GM12878 (cell line): Measurements from ENCODE around the gene CFAP54. TPM values are rescaled to one million over a fixed set of nuclear protein-coding genes. Genes with fewer than 3 reads are reported as not detected.

Experiments used
- ATAC-seq: fragments of 200-7000 bp; cut with Tn5 transposase; 3 replicates; pipeline ENCODE4 v1.9.1; 2020; ENCODE audit warnings: mild to moderate bottlenecking, moderate library complexity
- BruUV-seq: library from RNA; stranded (reverse); fragments of 400-500 nt; replicated peaks from 2 replicates; lab custom pipeline; 2021; lab: Mats Ljungman, UMichigan
- CTCF ChIA-PET: fragments of 300-600 bp; sonication (Branson Sonifier 250); formaldehyde crosslinking; extraction: SDS; loops from one replicate; lab custom pipeline; 2021; ENCODE audit warnings: inconsistent platforms; lab: Yijun Ruan, JAX
- POLR2A ChIA-PET: fragments of 350-600 bp; formaldehyde crosslinking; extraction: SDS; loops from one replicate; lab custom pipeline; 2021; ENCODE audit warnings: inconsistent platforms; lab: Charles Lee
- RAD21 ChIA-PET: fragments of 300-600 bp; sonication (Branson Sonifier 250); formaldehyde crosslinking; loops from one replicate; lab custom pipeline; 2023; ENCODE audit warnings: antibody characterized with exemption; ENCODE audit not compliant: unreplicated experiment; lab: Charles Lee
- SMC1A ChIA-PET: fragments of 300-600 bp; sonication (Branson Sonifier 250); formaldehyde crosslinking; loops from one replicate; lab custom pipeline; 2023; ENCODE audit not compliant: unreplicated experiment, uncharacterized antibody; lab: Charles Lee
- DNase-seq: peaks from one replicate; pipeline ENCODE4 v3.0.0-alpha.2; 2011; ENCODE audit warnings: low read depth, low spot score
- FAIRE-seq: peaks from 3 replicates; lab custom pipeline; 2011; peaks lifted over from hg19 to GRCh38; lab: Jason Lieb, UNC
- H2AFZ ChIP-seq: 2 replicates; pipeline ENCODE4 v1.6.0; 2011; ENCODE audit warnings: low read depth, low read length, control low read depth; ENCODE audit not compliant: control insufficient read depth
- H3K27ac ChIP-seq: 2 replicates; pipeline ENCODE4 v1.5.1; 2011; ENCODE audit warnings: control low read depth; ENCODE audit not compliant: control insufficient read depth, insufficient read depth
- H3K27me3 ChIP-seq, 2 experiments: replicated peaks in 1 of 2; 2 replicates each; pipeline versions ENCODE4 v1.6.0 to v1.6.1; 2011; ENCODE audit warnings: low read length in 1 of 2; ENCODE audit not compliant: control insufficient read depth in 2 of 2, insufficient read depth in 2 of 2
- H3K36me3 ChIP-seq, 2 experiments: 2 replicates each; pipeline ENCODE4 v1.5.1; 2011; ENCODE audit warnings: low read length in 1 of 2; ENCODE audit not compliant: control insufficient read depth in 2 of 2, insufficient read depth in 2 of 2
- H3K4me1 ChIP-seq: 2 replicates; pipeline ENCODE4 v1.6.1; 2011; ENCODE audit warnings: mild to moderate bottlenecking, low read length, moderate library complexity, mixed read lengths; ENCODE audit not compliant: control insufficient read depth, insufficient read depth
- H3K4me2 ChIP-seq: 2 replicates; pipeline ENCODE4 v1.6.0; 2011; ENCODE audit warnings: control low read depth; ENCODE audit not compliant: control insufficient read depth, insufficient read depth
- H3K4me3 ChIP-seq: fragments of 200-600 bp; sonication (generic); 2 replicates; pipeline ENCODE4 v1.5.1; 2016
- H3K79me2 ChIP-seq: 2 replicates; pipeline ENCODE4 v1.6.0; 2011; ENCODE audit warnings: low read length; ENCODE audit not compliant: control insufficient read depth, insufficient read depth
- H3K9ac ChIP-seq: 2 replicates; pipeline ENCODE4 v1.8.0; 2011; ENCODE audit warnings: low read length, control low read depth, mixed read lengths; ENCODE audit not compliant: control insufficient read depth, insufficient read depth
- H3K9me3 ChIP-seq: replicated peaks from 3 replicates; pipeline ENCODE4 v1.5.1; 2011; ENCODE audit warnings: mild to moderate bottlenecking, low read length; ENCODE audit not compliant: control insufficient read depth, insufficient read depth
- H4K20me1 ChIP-seq: 2 replicates; pipeline ENCODE4 v1.6.0; 2011; ENCODE audit not compliant: control insufficient read depth, insufficient read depth
- CBX5 ChIP-seq: sonication (generic); IDR thresholded peaks from 2 replicates; pipeline ENCODE4 v1.6.1; 2016; ENCODE audit warnings: low read depth, moderate library complexity, mild to moderate bottlenecking, inconsistent platforms
- EED ChIP-seq: sonication (generic); IDR thresholded peaks from 2 replicates; pipeline ENCODE4 v1.6.1; 2016; ENCODE audit warnings: antibody characterized with exemption, low read depth
- ETV6 ChIP-seq, 2 experiments: fragments of 450-650 bp in 1 of 2; IDR thresholded peaks in 1 of 2; conservative IDR thresholded peaks in 1 of 2; 2 replicates each; pipeline ENCODE4 v1.6.1; 2014; ENCODE audit warnings: antibody characterized with exemption in 1 of 2, borderline replicate concordance in 1 of 2, low read depth in 1 of 2, mild to moderate bottlenecking in 1 of 2, moderate library complexity in 1 of 2
- NFXL1 ChIP-seq: fragments of 450-650 bp; IDR thresholded peaks from 2 replicates; pipeline ENCODE4 v1.6.1; 2017; ENCODE audit warnings: antibody characterized with exemption, mild to moderate bottlenecking, borderline replicate concordance
- RFX5 ChIP-seq: IDR thresholded peaks from 2 replicates; pipeline ENCODE4 v1.6.1; 2011; ENCODE audit warnings: low read depth, low read length, improper control_type of control experiment
- RUNX3 ChIP-seq: IDR thresholded peaks from 2 replicates; pipeline ENCODE4 v1.6.1; 2012; ENCODE audit warnings: low read length, inconsistent platforms
- SMAD5 ChIP-seq: IDR thresholded peaks from 2 replicates; pipeline ENCODE4 v1.6.1; 2016; ENCODE audit warnings: antibody characterized with exemption, low read depth
- STAT1 ChIP-seq: fragments of 450-650 bp; conservative IDR thresholded peaks from 2 replicates; pipeline ENCODE4 v1.6.1; 2014; ENCODE audit warnings: antibody characterized with exemption, mild to moderate bottlenecking
- TBL1XR1 ChIP-seq: IDR thresholded peaks from 2 replicates; pipeline ENCODE4 v1.6.1; 2012; ENCODE audit warnings: low read depth, low read length, improper control_type of control experiment
- ZNF207 ChIP-seq: fragments of 450-650 bp; IDR thresholded peaks from 2 replicates; pipeline ENCODE4 v1.6.1; 2014; ENCODE audit warnings: antibody characterized with exemption, mild to moderate bottlenecking, borderline replicate concordance
- ZZZ3 ChIP-seq: IDR thresholded peaks from 2 replicates; pipeline ENCODE4 v1.6.1; 2011; ENCODE audit warnings: low read depth; ENCODE audit not compliant: control insufficient read depth, insufficient read length
- WGBS: methylation state at CpG from one replicate; pipeline ENCODE4 v1.1.6; 2016; ENCODE audit warnings: low lambda C conversion rate; ENCODE audit not compliant: insufficient replicate concordance, insufficient coverage; ENCODE audit errors: missing lambda C conversion rate; 5-methylcytosine and 5-hydroxymethylcytosine counted together
- in situ Hi-C: fragments of 300-500 bp; cut with MboI; formaldehyde crosslinking; loops from 9 replicates; pipeline ENCODE4 v1.14.3; 2018; ENCODE audit warnings: mixed read lengths
- intact Hi-C: fragments of 100-400 bp; cut with micrococcal nuclease; formaldehyde crosslinking; loops from one replicate; pipeline ENCODE4 v1.14.2; 2022; ENCODE audit not compliant: unreplicated experiment
- polyA plus RNA-seq, 11 experiments: library from polyadenylated mRNA; depleted of rRNA in 4 of 11; unstranded in 6 of 11; stranded (reverse) in 5 of 11; fragments of >200 nt; fragmentation: Nextera tagmentation in 4 of 11; fragmentation: Illumina TruSeq in 1 of 11; extraction: Ambion mirVana in 4 of 11; extraction: Trizol in 1 of 11; gene quantifications; 1 replicate in 1 of 11; 2 replicates in 10 of 11; pipeline versions ENCODE4 v1.2.1 to v1.2.3, GENCODE V29; 2011 to 2016; ENCODE audit warnings: inconsistent platforms in 2 of 11, missing spikeins in 2 of 11, low read depth in 1 of 11
- total RNA-seq, 4 experiments: library from RNA; depleted of rRNA in 3 of 4; stranded (reverse); fragments of >200 nt in 3 of 4; fragmentation: Illumina TruSeq in 1 of 4; extraction: Trizol in 1 of 4; gene quantifications; 2 replicates each; pipeline versions ENCODE4 v1.2.1 to v1.2.3, GENCODE V29; 2013 to 2021
- TF ChIP-seq, protein P1 (sequence below): fragments of 450-650 bp; formaldehyde crosslinking; IDR thresholded peaks from 2 replicates; pipeline ENCODE4 v1.4.0; 2020; ENCODE audit warnings: mild to moderate bottlenecking, moderate library complexity
- TF ChIP-seq, protein P2 (sequence below): IDR thresholded peaks from 2 replicates; pipeline ENCODE4 v1.6.1; 2012; ENCODE audit warnings: mild to moderate bottlenecking, low read depth, low read length
- TF ChIP-seq, protein P3 (sequence below): fragments of 450-650 bp; IDR thresholded peaks from 2 replicates; pipeline ENCODE4 v1.6.1; 2017; ENCODE audit warnings: mild to moderate bottlenecking, moderate library complexity

Gene CFAP54
- total and polyA plus RNA-seq, 10 of the 15 experiments (the other 5 are each of a cell fraction or from before 2014, with no cell fraction given): 0.19 to 1.5 (median 0.56) TPM

DNA sequence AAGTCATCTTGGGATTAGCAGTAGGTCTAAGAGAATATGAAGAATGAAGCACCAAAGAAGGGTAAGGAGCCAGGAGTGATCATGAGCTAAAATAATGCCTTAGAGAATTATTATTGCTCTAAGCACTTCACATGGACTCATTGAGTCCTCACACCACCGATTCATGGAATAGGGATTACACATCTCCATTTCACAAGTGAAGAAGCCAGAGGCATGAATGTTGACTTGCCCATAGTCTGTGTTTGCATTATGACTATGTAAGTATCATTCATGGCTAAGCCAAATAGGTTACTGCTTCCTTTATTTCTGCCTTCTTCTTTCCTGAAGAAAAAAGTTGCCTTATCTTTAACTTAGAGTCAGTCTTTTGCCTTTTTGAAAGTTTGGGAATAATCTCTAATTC is 318.4 kb downstream of the CFAP54 start:
- H3K4me1 ChIP-seq: no peaks in the 10 kb centered on the region
- H3K4me3 ChIP-seq: no peak overlapping the region
- DNase-seq (no peak), FAIRE-seq (no peak), ATAC-seq (no peak)
- SMC1A ChIA-PET: interaction anchor here (0.5 to 0.7 kb wide), 2 partner anchors 11 to 783 kb away, joined by 3 read pairs; no protein-coding TSS in a partner anchor
- H3K27ac ChIP-seq: no peak overlapping the region
- H3K9me3 ChIP-seq: peaks cover 2% of the 10 kb centered on the region; the same call in 1 of the 3 replicates
- no peaks in the 10 kb centered on the region for H3K79me2 ChIP-seq
- H3K36me3 ChIP-seq: no peaks in the 10 kb centered on the region
- CTCF ChIA-PET: no interaction called here
- in situ Hi-C loops (no loop called here), intact Hi-C loops (no loop called here)
- 0% methylated on average over 1 of the region's 1 CpG for WGBS
- no peaks in the 10 kb centered on the region for H4K20me1 ChIP-seq
- RAD21 ChIA-PET: no interaction called here
- H3K4me2 ChIP-seq: no peak overlapping the region
- POLR2A ChIA-PET: no interaction called here
- no TSS peak for BruUV-seq
- no peaks in the 10 kb centered on the region for H3K27me3 ChIP-seq
- no peak overlapping the region for H3K9ac ChIP-seq
- H2AFZ ChIP-seq: no peak overlapping the region
- TF ChIP-seq, protein P1, sequence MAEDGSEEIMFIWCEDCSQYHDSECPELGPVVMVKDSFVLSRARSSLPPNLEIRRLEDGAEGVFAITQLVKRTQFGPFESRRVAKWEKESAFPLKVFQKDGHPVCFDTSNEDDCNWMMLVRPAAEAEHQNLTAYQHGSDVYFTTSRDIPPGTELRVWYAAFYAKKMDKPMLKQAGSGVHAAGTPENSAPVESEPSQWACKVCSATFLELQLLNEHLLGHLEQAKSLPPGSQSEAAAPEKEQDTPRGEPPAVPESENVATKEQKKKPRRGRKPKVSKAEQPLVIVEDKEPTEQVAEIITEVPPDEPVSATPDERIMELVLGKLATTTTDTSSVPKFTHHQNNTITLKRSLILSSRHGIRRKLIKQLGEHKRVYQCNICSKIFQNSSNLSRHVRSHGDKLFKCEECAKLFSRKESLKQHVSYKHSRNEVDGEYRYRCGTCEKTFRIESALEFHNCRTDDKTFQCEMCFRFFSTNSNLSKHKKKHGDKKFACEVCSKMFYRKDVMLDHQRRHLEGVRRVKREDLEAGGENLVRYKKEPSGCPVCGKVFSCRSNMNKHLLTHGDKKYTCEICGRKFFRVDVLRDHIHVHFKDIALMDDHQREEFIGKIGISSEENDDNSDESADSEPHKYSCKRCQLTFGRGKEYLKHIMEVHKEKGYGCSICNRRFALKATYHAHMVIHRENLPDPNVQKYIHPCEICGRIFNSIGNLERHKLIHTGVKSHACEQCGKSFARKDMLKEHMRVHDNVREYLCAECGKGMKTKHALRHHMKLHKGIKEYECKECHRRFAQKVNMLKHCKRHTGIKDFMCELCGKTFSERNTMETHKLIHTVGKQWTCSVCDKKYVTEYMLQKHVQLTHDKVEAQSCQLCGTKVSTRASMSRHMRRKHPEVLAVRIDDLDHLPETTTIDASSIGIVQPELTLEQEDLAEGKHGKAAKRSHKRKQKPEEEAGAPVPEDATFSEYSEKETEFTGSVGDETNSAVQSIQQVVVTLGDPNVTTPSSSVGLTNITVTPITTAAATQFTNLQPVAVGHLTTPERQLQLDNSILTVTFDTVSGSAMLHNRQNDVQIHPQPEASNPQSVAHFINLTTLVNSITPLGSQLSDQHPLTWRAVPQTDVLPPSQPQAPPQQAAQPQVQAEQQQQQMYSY (CRISPR knock-in tag): no peak
- TF ChIP-seq TBL1XR1 (no peak), RUNX3 (no peak), CBX5 (no peak), EED (no peak), SMAD5 (no peak), ZNF207 (no peak), RFX5 (no peak), STAT1 (no peak), ETV6 (conservative IDR thresholded peaks at IDR 0.05 in 1 of 2, IDR thresholded peaks at IDR 0.05 in 1 of 2; ENCODE audit: borderline replicate concordance in 1 of 2, low read depth in 1 of 2) (no peak), NFXL1 (no peak), ZZZ3 (no peak)
- TF ChIP-seq, protein P2, sequence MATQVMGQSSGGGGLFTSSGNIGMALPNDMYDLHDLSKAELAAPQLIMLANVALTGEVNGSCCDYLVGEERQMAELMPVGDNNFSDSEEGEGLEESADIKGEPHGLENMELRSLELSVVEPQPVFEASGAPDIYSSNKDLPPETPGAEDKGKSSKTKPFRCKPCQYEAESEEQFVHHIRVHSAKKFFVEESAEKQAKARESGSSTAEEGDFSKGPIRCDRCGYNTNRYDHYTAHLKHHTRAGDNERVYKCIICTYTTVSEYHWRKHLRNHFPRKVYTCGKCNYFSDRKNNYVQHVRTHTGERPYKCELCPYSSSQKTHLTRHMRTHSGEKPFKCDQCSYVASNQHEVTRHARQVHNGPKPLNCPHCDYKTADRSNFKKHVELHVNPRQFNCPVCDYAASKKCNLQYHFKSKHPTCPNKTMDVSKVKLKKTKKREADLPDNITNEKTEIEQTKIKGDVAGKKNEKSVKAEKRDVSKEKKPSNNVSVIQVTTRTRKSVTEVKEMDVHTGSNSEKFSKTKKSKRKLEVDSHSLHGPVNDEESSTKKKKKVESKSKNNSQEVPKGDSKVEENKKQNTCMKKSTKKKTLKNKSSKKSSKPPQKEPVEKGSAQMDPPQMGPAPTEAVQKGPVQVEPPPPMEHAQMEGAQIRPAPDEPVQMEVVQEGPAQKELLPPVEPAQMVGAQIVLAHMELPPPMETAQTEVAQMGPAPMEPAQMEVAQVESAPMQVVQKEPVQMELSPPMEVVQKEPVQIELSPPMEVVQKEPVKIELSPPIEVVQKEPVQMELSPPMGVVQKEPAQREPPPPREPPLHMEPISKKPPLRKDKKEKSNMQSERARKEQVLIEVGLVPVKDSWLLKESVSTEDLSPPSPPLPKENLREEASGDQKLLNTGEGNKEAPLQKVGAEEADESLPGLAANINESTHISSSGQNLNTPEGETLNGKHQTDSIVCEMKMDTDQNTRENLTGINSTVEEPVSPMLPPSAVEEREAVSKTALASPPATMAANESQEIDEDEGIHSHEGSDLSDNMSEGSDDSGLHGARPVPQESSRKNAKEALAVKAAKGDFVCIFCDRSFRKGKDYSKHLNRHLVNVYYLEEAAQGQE: no peak
- TF ChIP-seq, protein P3, sequence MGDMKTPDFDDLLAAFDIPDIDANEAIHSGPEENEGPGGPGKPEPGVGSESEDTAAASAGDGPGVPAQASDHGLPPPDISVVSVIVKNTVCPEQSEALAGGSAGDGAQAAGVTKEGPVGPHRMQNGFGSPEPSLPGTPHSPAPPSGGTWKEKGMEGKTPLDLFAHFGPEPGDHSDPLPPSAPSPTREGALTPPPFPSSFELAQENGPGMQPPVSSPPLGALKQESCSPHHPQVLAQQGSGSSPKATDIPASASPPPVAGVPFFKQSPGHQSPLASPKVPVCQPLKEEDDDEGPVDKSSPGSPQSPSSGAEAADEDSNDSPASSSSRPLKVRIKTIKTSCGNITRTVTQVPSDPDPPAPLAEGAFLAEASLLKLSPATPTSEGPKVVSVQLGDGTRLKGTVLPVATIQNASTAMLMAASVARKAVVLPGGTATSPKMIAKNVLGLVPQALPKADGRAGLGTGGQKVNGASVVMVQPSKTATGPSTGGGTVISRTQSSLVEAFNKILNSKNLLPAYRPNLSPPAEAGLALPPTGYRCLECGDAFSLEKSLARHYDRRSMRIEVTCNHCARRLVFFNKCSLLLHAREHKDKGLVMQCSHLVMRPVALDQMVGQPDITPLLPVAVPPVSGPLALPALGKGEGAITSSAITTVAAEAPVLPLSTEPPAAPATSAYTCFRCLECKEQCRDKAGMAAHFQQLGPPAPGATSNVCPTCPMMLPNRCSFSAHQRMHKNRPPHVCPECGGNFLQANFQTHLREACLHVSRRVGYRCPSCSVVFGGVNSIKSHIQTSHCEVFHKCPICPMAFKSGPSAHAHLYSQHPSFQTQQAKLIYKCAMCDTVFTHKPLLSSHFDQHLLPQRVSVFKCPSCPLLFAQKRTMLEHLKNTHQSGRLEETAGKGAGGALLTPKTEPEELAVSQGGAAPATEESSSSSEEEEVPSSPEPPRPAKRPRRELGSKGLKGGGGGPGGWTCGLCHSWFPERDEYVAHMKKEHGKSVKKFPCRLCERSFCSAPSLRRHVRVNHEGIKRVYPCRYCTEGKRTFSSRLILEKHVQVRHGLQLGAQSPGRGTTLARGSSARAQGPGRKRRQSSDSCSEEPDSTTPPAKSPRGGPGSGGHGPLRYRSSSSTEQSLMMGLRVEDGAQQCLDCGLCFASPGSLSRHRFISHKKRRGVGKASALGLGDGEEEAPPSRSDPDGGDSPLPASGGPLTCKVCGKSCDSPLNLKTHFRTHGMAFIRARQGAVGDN: no peak
